ENCODE measurements around the gene FBXW7. TPM values are rescaled to one million over a fixed set of nuclear protein-coding genes. Genes with fewer than 3 reads are reported as not detected.

The FBXW7 gene
- total and polyA plus RNA-seq, 2 donors (not counting 1 experiment from before 2014, with no cell fraction given): 23.0 to 125 TPM

GRCh38 chr4:152351080-152351479 lies 184.8 kb downstream of the FBXW7 start:
- DNase-seq (no peak), ATAC-seq (ENCODE audit: low read depth) (no peak)
- no peak overlapping the region for H3K27ac Mint-ChIP-seq
- Histone ChIP-seq H3K4me2 (replicated peaks; ENCODE audit: low read depth, low read length, poor library complexity, severe bottlenecking) (no peak overlapping the region), H2AFZ (ENCODE audit: insufficient read depth, low read depth, low read length, poor library complexity, severe bottlenecking) (no peak overlapping the region), H3K27me3 (replicated peaks in 1 of 4; ENCODE audit: control extremely low read depth in 1 of 4, control insufficient read depth in 3 of 4, insufficient read depth in 4 of 4, low read length in 3 of 4) (no peaks in the 10 kb centered on the region), H3K4me1 (ENCODE audit: control insufficient read depth in 2 of 2, insufficient read depth in 2 of 2, low read length in 2 of 2) (peaks cover 10 to 15% of the 10 kb centered on the region in 2 donors), H3K4me3 (ENCODE audit: control extremely low read depth in 1 of 5, extremely low read depth in 1 of 5, insufficient read depth in 1 of 5, low read depth in 2 of 5, low read length in 4 of 5) (no peak overlapping the region), H4K20me1 (ENCODE audit: control insufficient read depth, insufficient read depth, low read length, poor library complexity, severe bottlenecking) (no peaks in the 10 kb centered on the region), H3K36me3 (replicated peaks in 1 of 2; ENCODE audit: control extremely low read depth in 1 of 2, control insufficient read depth in 1 of 2, extremely low read depth in 1 of 2, insufficient read depth in 2 of 2, low read length in 1 of 2) (peaks cover 0 to 4% of the 10 kb centered on the region in 2 experiments), H3K27ac (ENCODE audit: low read length in 2 of 2) (no peak overlapping the region), H3K9me3 (ENCODE audit: control extremely low read depth in 1 of 3, control insufficient read depth in 2 of 3, insufficient read depth in 1 of 3, low read length in 2 of 3) (no peaks in the 10 kb centered on the region), H3K9ac (ENCODE audit: low read length) (no peak overlapping the region), H3K79me2 (ENCODE audit: control insufficient read depth, insufficient read depth, low read length) (peaks cover 7% of the 10 kb centered on the region)
- TF ChIP-seq CTCF (IDR thresholded peaks at IDR 0.05) (no peak), EZH2 (IDR thresholded peaks at IDR 0.05; ENCODE audit: borderline replicate concordance, insufficient read depth, low read depth, low read length, poor library complexity, severe bottlenecking) (no peak)
- no peaks in the 10 kb centered on the region for H3K9me3 Mint-ChIP-seq (ENCODE audit: insufficient read depth)
- ChIA-PET CTCF (no interaction called here), POLR2A (no interaction called here)
- no peak overlapping the region for H3K4me3 Mint-ChIP-seq
- WGBS (ENCODE audit: insufficient coverage): no CpG with 5 or more reads among the region's 2 CpGs
- intact Hi-C loops (cut with micrococcal nuclease): no loop called here
- H3K27me3 Mint-ChIP-seq: no peaks in the 10 kb centered on the region
- peaks cover 21% of the 10 kb centered on the region for H3K4me1 Mint-ChIP-seq

- Histone ChIP-seq H3K4me1 (ENCODE audit: control insufficient read depth in 2 of 2, insufficient read depth in 2 of 2, low read length in 2 of 2) (peaks cover 10 to 14% of the 10 kb centered on the region in 2 donors), H3K9ac (ENCODE audit: low read length) (no peak overlapping the region), H3K36me3 (replicated peaks in 1 of 2; ENCODE audit: control extremely low read depth in 1 of 2, control insufficient read depth in 1 of 2, extremely low read depth in 1 of 2, insufficient read depth in 2 of 2, low read length in 1 of 2) (peaks cover 1 to 14% of the 10 kb centered on the region in 2 experiments), H3K79me2 (ENCODE audit: control insufficient read depth, insufficient read depth, low read length) (peaks cover 7% of the 10 kb centered on the region), H2AFZ (ENCODE audit: insufficient read depth, low read depth, low read length, poor library complexity, severe bottlenecking) (no peak overlapping the region), H4K20me1 (ENCODE audit: control insufficient read depth, insufficient read depth, low read length, poor library complexity, severe bottlenecking) (peaks cover 3% of the 10 kb centered on the region), H3K27me3 (replicated peaks in 1 of 4; ENCODE audit: control extremely low read depth in 1 of 4, control insufficient read depth in 3 of 4, insufficient read depth in 4 of 4, low read length in 3 of 4) (no peaks in the 10 kb centered on the region), H3K4me3 (ENCODE audit: control extremely low read depth in 1 of 5, extremely low read depth in 1 of 5, insufficient read depth in 1 of 5, low read depth in 2 of 5, low read length in 4 of 5) (no peak overlapping the region), H3K27ac (ENCODE audit: low read length in 2 of 2) (no peak overlapping the region), H3K9me3 (ENCODE audit: control extremely low read depth in 1 of 3, control insufficient read depth in 2 of 3, insufficient read depth in 1 of 3, low read length in 2 of 3) (no peaks in the 10 kb centered on the region), H3K4me2 (replicated peaks; ENCODE audit: low read depth, low read length, poor library complexity, severe bottlenecking) (no peak overlapping the region)
- intact Hi-C loops (cut with micrococcal nuclease): no loop called here
- ATAC-seq (ENCODE audit: low read depth) (no peak), DNase-seq (no peak)
- Mint-ChIP-seq H3K27ac (no peak overlapping the region), H3K4me1 (peaks cover 15% of the 10 kb centered on the region), H3K4me3 (no peak overlapping the region), H3K9me3 (ENCODE audit: insufficient read depth) (no peaks in the 10 kb centered on the region), H3K27me3 (no peaks in the 10 kb centered on the region)
- ChIA-PET POLR2A (no interaction called here), CTCF (no interaction called here)
- TF ChIP-seq CTCF (IDR thresholded peaks at IDR 0.05) (no peak), EZH2 (IDR thresholded peaks at IDR 0.05; ENCODE audit: borderline replicate concordance, insufficient read depth, low read depth, low read length, poor library complexity, severe bottlenecking) (no peak)
- WGBS (ENCODE audit: insufficient coverage): no CpG with 5 or more reads among the region's 1 CpG
Observed at GRCh38 chr4:152348670-152349069, 187.2 kb downstream of the FBXW7 start.
